NCI-H128 (cell line): ENCODE results near the gene TRAPPC4.
"Not testable (repeated sequence)": the region's sequence is repeated elsewhere in the genome, so short reads cannot be mapped to it uniquely, and the experiment has no call there.

ENCODE experiments used
- DNase-seq: peaks from one replicate; lab custom pipeline; 2025; ENCODE audit not compliant: unreplicated experiment; lab: John Stamatoyannopoulos, UW

The TRAPPC4 gene

DNA sequence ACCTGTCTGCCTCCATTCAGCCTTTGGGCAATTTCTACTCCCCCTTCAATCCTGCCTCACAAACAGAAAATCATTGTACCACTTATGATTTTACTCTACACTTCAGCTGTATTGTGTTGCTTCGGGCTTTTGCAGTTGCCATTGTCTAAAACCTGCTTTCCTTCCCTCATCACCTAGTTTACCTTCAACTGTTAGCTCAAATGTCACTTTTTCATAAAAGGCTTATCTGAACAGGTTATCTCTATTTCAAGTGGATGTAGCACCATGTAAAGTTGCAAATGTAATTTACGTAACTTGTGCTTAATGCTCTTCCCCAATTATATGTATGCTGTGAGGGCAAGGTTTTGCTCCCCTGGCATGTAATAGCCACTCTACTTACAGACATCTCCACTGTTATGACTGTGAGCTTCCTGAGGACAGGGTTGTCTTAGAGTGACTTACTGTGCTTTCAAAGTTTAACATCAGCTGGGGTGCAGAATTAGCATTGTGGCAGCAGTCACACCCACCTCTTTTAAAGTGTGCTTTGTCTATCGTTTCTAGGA, 5.9 kb upstream of the TRAPPC4 start:
- DNase-seq, result no peak

DNA sequence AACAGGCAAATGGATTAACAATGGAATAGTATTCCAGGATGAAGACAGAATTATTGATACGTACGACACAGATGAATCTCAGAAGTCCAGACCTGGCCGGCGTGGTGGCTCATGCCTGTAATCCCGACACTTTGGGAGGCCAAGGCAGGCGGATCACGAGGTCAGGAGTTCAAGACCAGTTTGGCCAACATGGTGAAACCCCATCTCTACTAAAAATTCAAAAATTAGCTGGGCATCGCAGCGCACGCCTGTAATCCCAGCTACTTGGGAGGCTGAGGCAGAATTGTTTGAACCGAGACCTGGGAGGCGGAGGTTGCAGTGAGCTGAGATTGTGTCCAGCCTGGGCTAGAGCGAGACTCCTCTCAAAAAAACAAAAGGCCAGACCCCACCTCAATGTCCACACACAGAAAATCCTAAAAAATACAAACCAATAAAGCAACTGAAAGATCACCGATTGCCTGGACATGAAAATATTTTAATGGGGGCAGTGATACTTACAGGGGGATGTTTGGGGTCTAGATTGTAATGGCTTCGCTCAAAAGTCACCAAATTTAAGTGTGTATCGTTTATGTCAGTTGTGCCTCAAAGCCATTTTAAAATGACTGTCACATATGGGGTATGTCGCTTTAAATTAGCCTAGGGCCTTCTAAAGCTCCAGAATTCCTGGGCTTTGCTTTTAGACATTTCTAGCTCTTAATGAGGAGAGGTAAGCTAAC, 4.2 kb upstream of the TRAPPC4 start:
- DNase-seq, result no peak

DNA sequence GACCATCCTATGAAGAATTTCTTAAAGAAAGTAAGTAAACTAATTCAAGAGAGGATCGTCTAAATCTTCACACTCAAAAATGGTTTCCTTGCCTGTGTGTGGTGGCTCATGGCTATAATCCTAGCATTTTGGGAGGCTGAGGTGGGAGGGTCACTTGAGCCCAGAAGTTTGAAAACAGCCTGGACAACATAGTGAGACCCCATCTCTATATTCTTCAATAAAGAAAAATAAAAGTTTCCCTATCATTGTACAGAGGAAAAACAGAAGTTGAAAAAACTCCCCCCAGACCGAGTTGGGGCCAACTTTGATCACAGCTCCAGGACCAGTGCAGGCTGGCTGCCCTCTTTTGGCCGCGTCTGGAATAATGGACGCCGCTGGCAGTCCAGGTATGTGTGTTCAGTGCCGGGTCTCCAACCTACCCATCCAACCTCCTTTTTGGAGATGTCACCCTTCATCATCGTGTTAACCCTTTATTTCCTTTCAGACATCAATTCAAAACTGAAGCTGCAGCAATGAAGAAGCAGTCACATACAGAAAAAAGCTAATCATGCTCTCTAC, 3.4 kb upstream of the TRAPPC4 start:
- DNase-seq, result no peak

DNA sequence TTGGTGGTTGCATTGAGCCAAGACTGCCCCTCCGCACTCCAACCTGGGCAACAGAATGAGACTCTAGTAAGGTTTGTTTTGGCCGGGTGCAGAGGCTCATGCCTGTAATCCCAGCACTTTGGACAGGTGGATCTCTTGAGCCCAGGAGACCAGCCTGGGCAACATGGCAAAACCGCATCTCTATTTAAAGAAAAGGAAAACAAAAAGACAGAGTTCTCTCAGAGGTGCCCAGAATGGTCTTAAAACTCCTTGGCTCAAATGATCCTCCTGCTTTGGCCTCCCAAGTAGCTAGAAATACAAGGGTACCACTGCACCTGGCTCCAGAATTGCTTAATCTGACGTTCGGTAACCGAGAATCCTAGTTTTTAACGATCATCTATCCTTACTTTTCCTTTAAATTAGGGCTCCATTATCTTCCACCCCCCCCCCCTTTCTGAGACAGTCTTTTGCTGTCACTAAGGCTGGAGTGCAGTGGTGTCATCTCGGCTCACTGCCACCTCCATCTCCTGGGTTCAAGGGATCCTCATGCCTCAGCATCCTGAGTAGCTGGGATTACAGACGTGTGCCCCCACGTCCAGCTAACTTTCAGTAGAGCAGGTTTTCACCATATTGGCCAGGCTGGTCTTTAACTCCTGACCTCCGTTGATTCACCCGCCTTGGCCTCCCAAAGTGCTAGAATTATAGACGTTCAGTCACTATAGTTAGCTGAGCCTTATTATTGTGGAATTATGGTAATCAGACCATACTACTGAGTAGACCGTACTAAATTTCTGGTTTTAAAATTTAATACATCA, 2.2 kb upstream of the TRAPPC4 start:
- no peak for DNase-seq

DNA sequence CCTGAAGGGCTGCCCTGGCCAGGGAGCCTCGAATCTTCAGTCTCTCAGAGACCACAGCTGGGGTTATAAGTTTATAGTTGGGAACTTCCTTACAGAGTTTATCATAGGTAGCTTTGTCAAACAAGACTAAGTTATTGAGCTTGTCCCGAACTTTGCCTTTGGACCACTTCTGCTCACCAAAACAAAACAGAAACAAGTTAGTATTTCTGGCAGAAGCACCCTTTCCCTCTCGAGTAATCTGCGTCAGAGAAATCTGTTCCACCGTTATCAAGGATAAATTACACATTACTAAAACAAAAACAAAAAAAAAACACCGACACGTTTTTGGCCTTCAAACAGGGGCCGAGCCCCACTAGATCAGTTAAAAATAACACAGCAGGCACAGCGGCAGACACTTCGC, 1.2 kb upstream of the TRAPPC4 start:
- not testable (repeated sequence) for DNase-seq

DNA sequence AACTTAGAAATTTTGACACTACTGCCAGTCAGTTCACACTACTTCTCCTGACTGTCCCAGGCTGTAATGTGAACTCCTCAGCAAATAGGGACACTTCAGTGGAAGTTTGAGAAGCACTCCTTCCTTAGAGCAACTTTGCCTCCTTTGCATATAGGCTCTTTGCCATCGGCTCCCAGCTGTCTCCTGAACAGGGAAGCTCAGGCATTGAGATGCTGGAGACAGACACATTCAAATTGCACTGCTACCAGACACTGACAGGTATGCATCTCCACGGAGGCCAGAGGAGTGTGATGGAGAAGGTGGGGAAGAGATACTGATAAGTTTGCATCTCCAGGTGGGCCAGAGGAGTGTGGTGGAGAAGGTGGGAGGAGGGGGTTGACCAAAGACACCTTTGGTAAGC, 1.4 kb downstream of the TRAPPC4 start:
- no peak for DNase-seq

DNA sequence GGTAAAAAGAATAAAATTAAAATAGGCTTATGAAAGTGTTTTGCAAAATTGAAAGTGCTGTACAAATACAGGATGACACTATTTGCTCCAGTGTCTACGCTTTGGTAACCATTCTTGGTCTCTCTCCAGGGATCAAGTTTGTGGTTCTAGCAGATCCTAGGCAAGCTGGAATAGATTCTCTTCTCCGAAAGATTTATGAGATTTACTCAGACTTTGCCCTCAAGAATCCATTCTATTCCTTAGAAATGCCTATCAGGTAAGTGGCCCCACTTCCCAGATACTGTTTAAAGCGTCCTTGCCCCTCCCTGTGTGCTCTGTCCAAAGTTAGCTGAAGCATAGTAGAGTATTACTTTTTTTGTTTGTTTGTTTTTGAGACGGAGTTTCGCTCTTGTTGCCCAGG, 3.1 kb downstream of the TRAPPC4 start:
- DNase-seq, result no peak

DNA sequence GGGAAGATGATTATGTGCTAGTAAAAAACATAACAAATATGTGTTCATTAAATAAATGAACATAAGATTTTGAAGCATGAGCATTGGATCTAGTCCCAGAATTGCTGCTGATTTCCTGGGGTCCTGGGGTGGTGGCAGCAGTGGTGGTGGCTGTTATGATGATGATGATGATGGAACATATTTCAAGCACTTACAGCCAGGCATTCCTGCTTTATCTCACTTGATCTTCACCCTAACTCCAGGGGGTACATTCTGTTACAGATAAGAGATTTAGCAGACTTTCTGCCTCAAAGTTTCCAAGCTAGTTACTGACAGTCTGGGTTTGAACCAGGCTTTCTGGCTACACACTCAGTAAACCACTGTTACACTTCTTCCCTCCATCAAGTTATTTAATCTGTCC, 5.2 kb downstream of the TRAPPC4 start:
- no peak for DNase-seq

DNA sequence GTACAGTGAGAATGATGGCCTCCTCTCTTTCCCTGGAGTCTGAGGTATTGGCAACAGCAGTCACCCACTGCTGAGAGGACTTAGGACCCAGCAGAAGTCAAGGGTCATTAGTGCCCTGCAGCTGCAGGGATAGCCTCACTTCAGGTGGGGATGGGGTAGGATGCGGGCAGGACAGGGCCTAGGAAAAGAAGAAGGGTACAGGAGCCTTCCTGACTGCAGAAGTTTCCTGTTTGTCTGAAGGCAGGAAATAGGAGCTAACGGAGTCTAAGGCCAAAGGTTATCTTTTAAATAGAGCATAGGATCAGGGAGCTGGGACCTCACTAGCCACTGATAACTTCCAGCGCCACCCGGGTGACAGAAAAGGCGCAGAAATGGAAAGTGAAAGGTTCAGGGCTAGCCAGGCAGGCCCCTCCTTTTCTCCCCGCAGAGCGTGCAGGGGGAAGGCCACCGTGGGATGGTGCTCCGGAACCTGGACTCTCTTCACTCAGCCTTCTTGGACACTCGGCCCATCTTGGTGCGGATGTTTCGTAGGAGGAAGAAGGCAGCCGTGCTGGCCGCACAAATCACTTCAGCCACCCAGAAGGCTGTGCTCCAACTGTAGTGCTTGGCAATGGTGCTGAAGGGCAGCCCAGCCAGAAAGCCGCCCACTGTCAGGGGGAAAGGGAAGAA, 6.0 kb downstream of the TRAPPC4 start:
- no peak for DNase-seq

DNA sequence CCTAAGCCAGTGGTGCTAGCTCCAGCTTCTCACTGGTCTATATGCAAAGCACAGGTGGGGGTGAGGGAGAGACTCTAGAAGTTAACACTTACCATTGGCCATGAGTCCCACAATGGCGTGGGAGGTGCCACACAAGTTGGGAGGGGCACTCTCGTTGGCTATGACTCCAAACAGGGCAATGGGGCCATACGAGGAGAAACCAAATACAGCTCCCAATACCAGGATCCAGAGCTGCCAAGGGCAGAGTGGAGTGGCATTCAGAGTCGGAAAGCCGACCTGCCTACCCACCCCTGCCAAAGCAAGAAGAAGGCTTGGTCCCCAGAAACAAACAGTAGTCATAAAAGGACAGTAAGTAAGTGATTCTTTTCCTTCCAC, 6.5 kb downstream of the TRAPPC4 start:
- no peak for DNase-seq

DNA sequence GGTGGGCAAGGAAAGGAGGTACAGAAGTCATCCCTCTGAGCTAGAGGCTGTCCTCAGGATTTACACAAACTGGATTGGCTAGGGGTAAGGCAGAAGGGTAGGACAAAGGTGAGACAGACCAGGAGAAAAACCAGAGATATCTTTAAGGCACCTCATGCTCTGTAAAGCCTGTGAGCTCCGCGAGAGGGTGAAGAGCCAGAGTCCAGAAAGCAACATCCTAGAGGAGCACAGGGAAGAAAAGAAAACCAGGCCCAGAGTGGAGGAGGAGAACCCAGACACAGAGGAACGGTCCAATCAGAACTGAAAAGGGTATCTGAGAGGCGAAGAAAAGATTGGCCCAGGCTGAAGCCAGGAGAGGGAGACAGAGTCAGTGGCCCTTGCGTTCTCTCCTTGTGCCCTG, 7.0 kb downstream of the TRAPPC4 start:
- DNase-seq, result no peak

DNA sequence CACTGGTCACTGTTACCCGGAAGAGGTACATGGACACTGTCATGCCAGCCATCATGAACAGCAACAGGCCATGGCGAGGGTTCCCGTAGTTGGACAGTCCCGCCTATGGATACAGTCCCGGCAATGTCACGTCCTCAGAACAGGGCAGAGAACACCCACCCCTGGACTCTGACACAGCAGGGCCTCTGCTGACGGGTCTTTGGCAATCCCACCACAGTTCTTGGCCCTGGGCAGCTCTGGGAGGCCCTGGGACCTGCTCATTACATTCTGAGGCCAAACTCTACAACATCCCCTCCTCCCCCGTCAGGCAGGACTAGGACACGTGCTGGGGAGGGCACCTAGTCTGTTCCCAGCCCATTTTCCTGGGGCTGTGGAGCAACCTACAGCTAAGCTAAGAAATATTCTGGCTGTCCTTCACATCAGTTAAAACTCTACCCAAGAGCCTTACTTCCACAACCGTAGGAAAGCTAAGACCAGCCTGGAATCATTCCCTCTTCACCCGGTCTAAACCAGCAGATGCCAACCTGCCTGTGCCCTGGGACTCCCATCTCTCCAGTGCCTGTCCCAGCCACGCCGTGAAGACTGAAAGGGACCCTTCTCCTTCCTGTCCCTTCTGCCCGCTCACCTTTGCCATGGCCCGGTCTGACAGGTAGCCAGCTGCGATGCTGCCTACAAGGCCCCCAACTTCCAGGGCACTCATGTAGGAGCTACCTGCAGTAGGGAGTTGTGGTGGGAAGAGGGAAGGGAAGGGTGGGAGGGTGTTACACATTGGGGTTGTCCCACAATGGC, 7.6 kb downstream of the TRAPPC4 start:
- DNase-seq, result no peak

DNA sequence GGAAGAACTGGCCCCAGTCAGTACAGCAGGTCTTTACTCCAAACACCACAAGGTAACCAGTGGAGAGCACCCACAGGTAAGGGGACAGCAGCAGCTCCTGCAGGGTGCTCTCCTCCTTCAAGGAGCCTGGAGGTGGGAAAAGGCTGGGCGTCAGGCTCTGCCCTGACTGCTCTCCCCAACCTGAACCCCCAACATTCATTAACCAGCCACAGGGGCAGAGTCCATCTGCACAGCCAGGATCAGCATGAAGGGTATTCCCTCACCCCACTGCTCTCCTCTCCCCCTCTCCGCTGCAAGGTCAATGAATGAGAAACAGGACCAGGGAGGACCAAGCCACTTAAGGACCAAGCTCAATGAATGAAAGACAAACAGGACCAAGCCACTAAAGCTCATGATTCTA, 8.4 kb downstream of the TRAPPC4 start:
- DNase-seq, result no peak

DNA sequence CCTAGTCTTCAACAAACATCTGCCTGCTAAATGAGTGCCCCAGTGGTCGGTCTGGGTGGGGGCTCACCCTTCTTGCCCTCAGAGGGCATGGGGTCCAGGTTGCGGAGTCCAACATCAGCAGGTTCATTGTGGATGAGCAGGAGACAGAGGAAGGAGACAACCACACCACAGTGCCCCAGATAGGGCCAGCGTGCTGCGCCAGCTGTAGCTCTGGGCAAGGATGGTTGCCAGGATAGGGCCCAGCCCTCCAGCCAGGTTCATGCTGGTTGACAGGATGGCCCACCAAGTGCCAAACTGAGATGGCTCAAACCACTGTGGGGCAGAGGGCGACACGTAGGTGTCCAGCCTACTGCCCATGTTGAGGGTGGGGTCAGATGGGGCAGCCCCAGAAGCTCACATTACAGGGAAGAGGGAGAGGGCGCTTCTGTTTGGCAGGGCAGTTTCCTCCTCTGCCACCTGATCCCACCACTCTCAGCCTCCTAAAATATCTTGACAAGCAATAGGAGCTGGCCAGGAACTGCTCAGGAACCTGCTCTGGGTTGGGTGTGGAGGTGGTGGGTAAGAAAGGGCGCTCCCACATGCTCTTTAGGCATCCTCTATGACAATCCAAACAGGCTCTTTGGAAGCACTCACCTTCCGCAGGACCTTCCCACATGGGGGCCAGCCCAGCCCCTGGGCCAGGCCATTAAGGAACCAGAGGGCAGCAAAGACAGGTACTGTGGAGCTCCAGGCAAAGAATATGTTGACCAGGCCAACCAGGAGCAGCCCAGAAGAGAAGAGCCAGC, 9.2 kb downstream of the TRAPPC4 start:
- DNase-seq, result no peak

DNA sequence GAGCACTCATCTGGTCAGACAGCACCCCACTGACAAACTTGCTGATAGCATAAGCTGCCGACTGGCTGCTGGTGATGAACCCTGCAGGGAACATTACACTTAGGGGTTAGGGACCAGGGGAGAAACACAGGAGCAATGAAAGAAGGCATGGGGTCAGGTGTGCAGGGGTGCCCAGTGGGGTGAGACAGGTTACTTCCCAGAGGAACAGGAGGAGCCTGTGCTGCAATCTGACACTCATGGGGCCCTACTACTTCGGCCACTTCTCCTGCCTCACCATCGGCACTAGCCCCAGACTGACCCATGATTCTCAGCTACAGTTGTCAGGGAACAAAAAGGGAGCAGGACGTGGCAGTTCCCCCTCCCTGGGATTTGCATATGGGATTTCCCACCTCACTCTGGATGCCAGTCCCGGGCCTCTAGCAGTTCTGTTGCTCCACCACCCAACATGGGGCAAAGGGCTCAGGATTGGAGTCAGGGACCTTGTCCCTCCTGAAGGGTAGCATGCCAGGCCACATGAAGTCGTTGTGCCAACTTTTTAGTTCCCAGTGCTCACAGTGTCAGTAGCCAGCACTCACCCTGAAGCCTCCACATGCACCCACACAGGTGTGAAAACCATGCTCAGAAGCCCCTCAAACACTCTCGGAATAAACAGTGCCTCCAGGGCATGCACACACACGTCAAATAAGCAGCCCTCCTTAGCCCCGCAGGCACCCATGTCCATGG, 9.9 kb downstream of the TRAPPC4 start:
- no peak for DNase-seq

DNA sequence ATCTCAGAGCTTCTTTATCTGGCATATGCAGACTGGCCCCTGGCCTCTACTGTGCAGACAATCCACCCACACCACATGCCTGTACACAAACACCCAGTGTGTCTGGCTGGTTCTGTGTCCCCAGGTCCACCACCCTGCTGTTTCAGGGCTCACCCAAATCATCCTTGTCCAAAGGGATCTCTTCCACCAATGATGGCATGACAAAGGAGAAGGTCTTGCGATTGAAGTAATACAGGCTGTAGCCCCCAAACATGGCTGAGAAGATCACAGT, 10.4 kb downstream of the TRAPPC4 start:
- no peak for DNase-seq

DNA sequence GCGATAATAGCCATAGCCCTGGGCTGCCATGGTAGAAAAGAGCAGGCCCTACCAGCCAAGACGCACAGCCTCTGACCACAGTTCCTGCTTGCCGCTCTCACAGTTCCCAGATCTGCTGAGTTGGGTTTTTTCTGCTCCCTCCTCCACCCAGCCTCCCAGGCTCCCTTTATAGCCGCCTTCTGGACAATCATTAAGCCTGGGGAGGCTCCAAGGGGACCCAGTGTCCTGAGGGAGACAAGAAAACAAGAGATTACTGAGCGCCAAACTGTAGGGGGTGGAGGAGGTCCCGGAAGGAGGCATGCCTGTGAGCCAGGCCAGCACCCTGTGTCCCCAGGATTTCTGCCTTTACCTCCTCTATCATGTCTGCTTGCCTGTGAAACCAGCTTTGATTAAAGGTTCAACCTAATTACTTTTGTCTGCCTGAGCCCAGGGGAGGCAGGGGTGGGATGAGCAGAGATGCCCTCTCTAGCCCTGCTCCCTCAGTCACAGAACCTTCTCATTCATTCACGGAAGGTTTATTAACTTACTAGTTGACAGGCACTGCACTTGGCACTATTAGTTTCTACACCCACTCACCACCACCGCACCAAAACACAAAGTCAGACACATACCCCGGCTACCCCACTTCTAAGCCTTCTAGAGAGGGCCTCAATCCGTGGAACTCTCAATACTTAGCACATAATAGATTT, 10.9 kb downstream of the TRAPPC4 start:
- no peak for DNase-seq

DNA sequence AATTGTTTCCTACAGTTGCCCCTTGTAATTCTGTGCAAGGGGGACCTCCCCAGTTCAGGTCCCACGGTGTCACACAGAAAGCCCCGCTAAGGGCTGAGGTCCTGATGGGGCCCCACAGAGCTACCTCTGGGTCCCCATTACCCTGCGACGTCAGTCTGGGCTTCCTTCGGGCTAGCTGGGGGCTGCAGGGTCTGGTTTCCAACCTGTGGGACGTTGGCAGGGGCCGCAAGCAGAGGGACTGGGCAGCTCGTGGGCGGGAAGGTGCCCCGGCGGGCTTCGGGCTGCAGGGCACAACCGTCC, 11.4 kb downstream of the TRAPPC4 start:
- no peak for DNase-seq

DNA sequence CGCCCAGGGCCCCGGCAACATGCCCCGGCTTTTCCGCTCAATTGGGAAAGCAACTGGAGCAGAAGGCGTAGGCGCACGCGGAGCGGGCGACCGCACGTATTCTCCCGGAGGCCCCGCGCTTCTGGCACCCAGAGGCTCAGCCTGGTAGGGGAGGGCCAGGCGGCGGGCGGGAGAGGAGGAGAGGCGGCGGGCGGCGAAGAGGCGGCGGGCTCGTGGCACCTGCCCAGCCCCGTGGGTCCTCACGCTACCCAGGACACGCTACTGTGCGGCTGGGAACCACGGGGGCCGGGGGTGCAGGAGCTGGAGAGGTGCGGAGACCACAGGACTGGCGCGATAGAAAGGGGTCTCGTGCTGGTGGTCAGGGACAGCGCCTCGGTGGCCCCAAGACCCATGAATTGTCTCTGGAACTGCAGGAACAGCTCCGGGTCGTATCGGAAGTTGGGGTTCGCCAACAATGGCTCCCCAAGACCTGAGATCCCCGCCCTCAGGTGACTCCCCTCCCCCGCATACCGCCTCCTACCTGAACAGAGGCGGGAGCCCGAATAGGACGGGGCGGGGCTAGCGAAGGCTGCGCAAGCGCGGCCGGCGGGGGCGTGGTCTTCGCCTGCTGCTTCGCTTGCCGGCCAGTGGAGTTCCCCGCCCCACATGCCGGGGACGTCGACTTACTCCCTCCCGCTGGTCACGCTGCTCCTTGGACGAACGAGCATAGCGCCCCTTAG, 11.9 kb downstream of the TRAPPC4 start, which contains the start of gene SLC37A4:
SLC37A4 (minus strand) TSS at position 549 of the 719 bp plus-strand sequence.
- DNase-seq, result peak; percentile 95
